DMS53 treated with DMSO at 0.1 percent for 48 hours (cell line): ENCODE results near the gene NDUFS1.
"Not testable (repeated sequence)": the region's sequence is repeated elsewhere in the genome, so short reads cannot be mapped to it uniquely, and the experiment has no call there.

ENCODE experiments used
- DNase-seq: peaks from one replicate; lab custom pipeline; 2025; ENCODE audit not compliant: unreplicated experiment; lab: John Stamatoyannopoulos, UW

Gene NDUFS1

DNA sequence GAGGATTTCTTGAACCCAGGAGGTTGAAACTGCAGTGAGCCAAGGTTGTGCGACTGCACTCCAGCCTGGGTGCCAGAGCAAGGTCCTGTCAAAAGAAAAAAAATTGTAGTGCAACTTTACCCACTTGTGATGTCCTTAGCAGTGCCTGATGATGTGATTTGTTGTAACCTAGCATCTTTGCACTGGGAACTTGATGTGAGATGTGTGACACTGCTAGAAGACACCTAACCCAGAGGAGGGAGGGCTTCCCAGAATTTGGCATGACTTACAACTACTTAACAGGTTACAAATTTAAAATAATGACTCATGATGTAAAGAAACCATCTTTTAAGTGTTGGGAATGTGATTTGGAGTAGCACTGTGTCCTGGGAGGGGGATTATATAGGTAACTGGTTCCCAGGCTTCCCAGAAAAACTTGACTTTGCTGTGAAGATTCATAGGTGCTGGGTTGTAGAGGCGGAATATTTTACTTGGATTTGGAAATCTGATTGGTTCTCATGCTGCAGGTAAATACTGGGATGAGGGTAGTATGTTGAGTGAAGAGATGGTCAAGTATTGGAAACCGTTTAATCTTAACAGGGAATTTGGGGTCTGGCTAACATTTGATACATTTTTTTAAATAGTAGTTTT, 4.1 kb upstream of the NDUFS1 start:
- no peak for DNase-seq

DNA sequence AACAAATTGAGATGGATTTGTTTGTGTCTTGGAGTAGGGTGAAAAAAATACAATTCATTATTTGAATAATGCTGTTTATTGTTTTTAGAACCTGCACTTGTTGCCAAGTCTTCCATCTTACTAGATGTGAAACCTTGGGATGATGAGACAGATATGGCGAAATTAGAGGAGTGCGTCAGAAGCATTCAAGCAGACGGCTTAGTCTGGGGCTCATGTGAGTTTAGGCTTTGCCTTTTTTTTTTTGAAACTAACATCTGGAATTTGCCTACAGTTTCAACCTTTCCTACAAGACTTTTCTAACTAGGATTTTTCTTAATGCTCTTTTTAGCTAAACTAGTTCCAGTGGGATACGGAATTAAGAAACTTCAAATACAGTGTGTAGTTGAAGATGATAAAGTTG, 3.2 kb upstream of the NDUFS1 start:
- not testable (repeated sequence) for DNase-seq

DNA sequence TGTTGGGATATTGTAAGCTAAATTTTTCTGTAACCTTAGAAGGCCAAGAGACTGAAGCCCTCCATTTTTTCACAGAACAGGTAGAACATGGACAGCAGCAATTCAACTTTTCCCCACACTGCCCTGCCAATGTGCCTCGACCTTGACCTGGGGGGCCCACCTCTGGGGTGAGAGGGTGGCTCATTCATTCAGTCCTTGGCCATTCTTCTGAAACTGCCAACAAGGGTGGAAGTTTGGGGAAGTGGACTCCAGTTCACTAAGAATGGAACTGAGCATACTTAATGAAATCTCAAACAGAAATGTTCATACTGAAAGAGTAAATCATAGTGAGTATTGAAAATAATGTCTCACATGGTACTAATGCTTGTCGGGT, 1.5 kb upstream of the NDUFS1 start:
- no peak for DNase-seq

DNA sequence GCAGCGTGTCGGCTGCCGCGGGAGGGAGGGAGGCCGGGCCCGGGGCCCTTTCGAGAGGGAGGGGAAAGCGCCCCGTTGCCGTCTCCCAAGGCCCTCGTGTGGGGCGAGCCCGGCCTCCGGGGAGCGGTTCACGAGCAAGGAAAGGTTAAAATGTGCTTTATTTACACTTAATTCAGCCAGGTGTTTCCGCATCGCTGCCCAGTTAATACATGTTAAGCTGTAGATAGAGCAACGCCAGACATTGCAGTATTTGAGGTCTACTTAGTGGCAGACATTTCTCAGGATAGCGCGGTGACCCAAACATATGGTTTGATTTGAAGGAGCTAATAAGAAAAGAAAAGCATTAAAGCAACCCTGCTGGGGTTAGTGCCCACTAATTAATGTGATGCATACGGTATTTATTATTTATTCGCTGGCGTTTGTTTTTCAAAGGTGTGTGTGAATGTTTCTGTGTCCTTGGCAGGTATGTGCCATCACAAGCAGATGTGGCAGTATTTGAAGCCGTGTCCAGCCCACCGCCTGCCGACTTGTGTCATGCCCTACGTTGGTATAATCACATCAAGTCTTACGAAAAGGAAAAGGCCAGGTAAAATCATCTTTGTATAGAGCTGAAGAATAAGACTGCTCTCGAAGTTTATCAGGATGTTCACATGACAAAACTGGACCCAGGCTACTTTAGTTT, 1.0 kb upstream of the NDUFS1 start:
- DNase-seq, result no peak

DNA sequence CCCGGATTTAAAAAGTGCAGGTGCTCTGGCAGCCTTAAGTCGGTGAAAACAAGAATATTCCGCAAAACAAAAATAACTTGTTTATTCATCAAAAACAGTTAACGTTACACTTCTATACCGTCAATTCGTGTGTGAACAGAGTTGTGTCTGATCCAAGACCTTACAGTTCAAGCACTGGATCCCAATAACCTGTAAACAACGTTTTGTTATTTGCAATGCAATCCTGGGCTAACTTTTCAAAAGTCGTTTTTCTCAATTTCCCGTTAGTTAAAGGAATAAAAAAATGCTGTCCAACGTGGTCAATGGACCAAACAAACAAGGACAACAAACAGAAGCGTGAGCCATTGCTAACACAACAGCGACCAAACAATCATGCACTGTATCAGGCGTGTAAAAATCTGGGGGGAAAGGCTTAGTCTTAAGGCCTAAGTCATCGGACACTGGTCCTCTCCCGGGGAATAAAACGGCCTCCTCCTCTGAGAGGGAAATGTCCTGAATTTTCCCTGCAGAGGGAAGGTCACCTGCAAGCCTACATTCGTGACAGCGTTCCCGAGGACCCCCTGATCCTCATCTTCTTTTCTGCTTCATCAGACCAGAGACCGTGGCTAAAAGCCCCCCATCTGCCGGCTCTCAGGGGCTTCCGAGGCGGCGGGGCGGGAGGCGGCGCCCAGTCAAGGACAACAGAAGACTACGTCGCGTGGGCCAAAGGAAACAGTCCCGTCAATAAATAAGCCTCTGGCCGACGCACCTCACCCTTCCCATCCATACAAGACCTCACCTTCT, 490 bp downstream of the NDUFS1 start:
- DNase-seq, result no peak

DNA sequence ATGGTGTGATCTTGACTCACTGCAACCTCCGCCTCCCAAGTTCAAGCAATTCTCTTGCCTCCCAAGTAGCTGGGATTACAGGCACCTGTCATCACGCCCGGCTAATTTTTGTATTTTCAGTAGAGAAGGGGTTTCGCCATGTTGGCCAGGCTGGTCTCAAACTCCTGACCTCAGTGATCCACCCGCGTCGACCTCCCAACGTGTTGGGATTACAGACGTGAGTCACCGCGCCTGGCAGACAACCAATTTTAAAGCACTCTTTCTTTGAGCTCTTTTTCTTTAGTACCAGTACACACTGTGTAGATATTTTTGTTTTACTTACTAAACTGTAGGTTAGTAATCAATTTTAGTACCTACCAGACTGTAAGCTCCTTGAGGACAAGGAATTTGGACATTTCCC, 2.2 kb downstream of the NDUFS1 start:
- not testable (repeated sequence) for DNase-seq

DNA sequence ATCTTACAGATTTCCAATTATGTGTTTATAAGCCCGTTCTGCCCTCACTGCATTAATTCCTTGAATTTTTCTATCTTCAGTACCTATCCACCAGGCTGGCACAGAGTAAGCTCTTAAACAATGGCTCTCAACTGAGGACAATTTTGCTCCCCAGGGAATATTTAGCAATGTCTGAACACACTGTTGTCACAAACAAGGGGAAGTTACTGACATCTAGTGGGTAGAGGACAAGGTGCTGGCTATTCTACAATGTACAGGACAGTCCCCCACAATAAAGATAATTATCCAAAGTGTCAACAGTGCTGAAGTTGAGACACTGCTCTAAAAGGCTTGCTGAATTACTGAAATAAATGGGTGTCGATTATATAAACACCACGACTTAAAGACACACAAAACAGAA, 5.0 kb downstream of the NDUFS1 start:
- DNase-seq, result no peak

DNA sequence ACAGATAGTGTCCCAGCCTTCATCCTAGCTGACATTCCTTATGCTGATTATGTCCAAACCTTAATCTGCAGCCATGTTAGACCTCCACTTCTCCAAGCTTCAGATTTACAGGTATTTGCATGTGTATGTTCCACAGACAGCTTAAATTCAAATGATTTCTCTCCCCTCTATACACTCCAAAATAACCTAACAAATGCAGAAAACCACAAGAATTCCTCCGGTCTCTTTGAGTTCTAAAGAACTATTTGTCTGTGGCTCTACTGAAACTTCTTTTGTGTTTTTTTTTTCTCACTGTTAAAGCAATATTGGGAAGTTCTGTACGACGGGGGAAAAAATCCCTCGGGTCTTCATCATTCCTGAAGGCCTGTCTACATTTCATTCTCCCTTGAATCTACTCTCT, 8.6 kb downstream of the NDUFS1 start:
- no peak for DNase-seq

DNA sequence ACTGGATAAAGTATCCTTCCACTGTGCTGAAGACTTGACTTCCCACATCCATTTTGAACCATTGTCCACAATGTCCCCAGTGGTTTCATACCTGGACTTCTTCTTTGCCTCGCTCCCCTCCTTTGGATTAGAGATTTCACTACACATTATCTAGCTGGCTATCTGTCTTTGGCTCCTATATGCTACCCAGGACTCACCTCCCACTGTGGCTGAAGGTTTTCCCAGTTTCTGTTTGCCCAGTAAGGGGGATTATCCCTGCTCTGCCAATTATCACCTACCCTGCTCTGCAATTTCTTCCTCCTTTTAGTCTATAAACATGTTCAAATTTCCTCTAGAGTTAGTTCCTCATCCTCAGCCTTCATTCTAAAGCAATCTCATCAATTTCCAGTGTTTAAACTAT, 9.1 kb downstream of the NDUFS1 start:
- no peak for DNase-seq

DNA sequence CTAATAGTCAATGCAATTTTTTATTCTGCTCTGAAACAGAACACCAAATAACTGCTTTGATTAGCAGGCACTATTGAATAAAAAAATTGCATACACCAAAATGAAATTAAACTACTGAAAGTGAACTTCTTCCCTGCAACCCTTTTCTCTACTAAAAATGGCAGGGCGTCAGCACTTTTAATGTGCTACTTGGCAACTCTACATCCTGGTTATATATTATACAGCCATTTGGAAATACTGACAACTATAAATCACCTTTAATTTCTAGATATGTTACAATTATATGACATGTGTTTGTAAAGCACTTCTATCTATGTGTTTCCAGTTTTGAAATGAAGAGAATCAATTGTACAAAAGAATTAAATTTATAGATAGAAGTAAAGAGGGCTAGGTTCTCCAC, 9.9 kb downstream of the NDUFS1 start:
- DNase-seq, result no peak

DNA sequence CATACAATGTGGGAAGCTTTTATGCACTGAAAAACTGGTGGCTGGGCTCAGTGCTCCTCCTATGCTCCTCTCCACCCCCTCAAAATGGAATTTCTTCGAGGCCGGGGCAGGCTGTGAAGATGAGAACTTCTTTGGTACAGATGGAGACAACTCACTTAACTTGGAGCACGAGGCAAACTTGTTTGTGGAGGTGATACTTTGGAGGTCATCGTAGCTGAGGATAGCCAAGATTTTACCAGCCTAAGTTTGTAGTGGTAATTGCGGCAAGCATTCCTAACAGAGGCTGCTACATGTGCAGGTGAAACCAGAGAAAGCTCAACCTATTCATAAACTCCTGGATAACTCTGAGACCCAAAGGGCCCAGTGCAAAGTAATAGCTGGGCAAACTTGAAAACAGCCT, 13.6 kb downstream of the NDUFS1 start:
- no peak for DNase-seq

DNA sequence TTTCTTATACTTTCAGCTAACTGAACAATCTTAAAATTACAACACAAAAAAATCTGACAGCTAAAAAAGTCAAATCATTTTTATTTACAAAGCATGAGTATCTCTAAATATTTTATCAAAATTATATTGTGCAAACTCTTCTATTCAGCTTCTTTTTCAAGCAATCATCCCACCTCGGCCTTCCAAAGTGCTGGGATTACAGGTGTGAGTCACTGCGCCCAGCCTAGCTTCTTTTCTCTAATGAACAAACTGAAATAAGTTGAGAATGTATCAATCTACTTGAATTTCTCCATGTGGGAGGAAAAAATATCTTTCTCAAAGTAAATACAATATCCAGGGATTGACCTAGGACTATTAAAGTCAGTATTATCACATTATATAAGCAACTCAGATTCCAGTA, 14.9 kb downstream of the NDUFS1 start:
- no peak for DNase-seq

DNA sequence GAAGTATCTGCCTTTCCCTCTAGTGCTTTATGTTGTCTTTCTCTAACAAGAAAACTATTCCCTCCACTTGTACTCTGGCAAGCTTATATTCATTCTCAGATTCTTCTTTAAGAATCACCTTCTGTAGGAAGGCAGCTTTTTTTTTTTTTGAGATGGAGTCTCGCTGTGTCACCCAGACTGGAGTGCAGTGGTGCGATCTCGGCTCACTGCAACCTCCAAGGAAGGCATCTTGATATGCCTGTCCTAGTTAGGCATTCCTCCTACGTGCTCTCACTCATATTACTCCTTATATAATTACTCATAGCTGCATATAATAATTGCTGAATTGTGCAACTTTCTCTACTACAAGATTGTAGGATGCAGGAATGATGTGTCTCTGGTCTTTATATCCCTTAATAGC, 15.8 kb downstream of the NDUFS1 start:
- DNase-seq, result no peak

DNA sequence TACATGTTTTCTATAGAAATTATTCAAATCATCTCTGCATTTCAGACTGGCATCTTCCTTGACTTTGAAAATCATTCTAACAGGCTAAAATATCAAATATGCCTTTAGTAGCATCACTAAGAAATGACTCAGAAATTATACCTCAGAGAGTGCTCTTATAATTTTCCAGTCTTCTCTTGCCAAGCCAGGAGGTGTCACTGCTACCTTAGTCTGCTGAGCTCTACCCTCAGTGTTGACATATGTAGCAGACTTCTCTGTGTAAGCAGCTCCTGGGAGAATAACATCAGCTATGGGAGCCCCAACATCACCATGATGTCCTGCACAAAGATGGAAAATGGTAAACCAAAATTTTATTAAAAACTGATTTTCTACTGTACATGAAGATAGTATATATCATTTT, 31.6 kb downstream of the NDUFS1 start:
- no peak for DNase-seq

DNA sequence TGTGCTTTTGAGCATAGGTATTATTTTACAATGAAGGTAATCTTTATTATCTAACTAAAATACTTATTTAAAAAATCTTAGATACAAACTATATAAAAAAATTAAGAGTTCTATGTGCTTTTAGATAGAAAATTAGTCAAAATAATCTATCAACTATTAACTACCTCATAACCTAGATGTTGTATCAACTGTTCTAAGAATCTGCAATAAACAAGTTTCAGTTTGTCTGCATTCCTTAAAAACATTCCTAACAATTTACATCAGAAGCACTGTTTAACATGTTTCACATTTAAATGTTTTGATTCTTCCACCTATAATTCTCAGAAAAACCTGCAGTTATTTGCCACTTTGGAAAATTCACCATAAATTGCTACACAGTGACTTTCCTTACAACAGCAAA, 33.3 kb downstream of the NDUFS1 start:
- no peak for DNase-seq

DNA sequence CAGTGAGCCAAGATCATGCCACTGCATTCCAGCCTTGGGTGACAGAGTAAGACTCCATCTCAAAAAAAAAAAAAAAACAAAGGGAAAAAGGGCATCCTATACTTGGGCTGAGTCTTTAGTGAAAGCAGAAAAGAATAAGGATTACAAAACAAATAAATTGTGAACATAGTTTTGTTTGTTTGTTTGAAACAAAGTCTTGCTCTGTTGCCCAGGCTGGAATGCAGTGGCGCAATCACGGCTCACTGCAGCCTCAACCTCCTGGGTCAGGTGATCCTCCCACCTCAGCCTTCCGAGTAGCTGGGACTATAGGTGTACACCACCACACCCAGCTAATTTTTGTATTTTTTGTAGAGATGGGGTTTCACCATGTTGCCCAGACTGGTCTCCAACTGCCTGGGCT, 36.7 kb downstream of the NDUFS1 start:
- DNase-seq, result not testable (repeated sequence)

DNA sequence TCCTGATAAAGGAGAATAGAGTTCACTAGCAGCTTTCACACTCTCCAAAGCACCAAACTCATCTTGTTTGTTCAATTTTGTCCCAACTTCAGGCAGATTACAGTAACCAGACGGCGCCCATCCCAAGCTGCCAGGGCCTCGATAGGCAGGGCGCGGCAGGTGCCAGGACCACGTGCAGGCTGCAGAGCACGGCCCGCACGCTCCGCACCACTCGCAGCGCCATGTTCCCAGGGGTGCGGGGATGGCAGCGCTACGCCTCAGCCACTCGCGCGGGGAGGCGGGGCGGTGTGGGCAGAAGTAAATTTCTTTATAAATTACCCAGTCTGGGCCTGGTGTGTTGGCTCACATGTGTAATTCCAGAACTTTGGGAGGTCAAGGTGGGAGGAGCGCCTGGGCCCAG, 43.0 kb downstream of the NDUFS1 start:
- no peak for DNase-seq

DNA sequence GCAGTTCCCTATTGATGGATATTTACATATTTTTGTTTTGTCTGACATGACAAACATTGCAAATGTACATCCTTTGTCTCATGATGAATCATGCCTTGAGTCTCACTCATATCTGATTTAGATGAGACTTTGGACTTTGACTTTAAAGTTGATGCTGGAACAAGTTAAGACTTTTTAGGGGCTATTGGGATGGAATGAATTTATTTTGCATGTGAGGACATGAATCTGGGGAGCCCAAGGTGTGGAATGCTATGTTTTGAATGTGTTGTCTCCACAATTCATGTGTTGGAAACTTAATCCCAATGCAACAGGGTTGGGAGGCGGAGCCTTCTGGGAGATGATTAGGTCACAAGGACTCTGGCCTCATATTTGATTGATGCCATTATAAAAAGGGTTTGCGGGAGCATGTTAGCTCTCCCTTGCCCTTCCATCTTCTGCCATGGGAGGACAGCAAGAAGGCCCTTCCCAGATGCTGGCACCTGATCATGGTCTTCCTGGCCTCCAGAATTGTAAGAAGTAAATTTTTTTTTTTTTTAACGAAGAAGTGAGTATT, 44.1 kb downstream of the NDUFS1 start:
- DNase-seq, result no peak

DNA sequence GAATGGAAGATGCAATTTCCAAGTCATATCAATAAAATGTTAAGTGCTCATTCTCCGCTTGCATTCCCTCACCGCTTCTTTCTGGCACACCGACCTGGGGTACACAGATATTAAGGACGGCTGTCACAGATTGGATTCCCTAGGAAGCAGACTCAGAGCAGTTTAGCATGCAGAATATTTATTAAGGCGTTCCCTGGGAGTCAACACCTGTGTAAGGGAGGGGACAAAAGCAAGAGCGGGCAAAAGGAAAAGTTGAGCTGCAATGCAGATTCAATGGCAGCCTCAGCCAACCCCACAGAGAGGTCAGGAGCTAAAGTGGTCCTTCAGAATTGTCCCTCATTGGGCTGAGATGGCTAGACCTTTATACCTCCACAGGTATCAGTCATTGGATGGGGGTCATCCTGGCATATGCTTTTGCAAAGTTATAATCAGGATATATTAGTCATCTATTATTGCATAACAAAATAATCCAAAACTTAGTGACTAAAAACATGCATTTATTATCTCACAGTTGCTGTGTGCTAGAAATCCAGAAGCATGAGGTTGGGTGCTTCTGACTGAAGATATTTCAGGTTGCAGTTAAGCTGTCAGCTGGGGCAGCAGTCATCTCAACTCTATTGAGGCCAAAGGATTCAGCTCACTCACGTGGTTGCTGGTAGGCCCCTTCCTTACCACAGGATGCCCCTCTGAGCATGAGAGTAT, 46.2 kb downstream of the NDUFS1 start:
- no peak for DNase-seq

DNA sequence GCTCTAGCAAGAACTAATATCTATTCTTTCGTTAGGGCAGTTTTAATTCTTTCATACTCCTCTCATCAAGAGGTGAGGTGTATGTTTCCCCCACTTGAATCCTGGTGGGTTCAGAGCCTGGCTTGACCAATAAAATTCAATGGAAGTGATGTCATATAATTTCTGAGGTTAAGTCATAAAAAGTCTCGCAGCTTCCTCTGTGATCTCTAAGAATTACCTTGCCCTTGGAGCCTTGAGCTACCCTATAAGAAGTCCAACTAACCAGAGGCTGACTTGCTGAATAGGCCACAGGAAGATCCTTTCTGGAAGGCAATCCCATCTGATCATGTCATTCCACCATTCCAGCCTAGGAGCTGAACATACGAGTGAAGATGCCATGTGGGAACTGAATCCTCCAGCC, 47.1 kb downstream of the NDUFS1 start:
- no peak for DNase-seq

DNA sequence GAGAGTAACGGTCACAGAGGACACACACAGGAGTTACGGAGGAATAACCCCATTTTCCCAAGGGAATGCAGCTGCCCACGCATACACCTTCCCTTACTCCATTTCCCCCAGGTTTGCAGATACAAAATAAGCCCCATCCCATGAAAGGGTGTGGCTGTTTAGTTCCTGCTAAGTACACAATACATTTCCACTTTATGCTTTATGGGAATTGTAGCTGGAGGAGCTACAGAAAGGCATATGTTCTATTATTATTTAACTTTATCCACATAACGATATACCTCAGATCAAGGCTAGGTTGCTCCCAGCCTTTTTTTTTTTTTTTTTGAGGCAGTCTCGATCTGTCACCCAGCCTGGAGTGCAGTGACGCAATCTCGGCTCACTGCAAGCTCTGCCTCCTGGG, 50.5 kb downstream of the NDUFS1 start:
- no peak for DNase-seq

DNA sequence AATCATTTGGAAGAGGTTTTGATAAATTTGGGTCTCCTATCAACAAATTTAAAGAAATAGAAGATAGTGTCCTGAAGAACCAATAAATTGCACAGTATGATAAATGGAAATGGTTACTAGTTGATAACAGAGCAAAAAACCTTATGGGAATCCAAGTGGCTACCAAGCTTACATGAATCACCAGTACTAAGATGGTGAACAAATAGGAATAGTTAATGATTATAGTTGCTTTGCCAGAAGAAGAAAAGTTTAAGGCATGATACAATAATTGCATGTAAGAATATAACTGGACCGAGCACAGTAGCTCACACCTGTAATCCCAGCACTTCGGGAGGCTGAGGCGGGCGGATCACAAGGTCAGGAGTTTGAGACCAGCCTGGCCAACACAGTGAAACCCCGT, 53.7 kb downstream of the NDUFS1 start:
- DNase-seq, result no peak
